ENCODE measurements around the gene RDH13.
"Not testable (repeated sequence)": the region's sequence is repeated elsewhere in the genome, so short reads cannot be mapped to it uniquely, and the experiment has no call there.

The RDH13 gene

GRCh38 chr19:55040654-55041053 lies 22.3 kb downstream of the RDH13 start:
- Mint-ChIP-seq H3K27me3 (peaks cover 39% of the 10 kb centered on the region), H3K36me3 (ENCODE audit: low read depth) (peaks cover 44% of the 10 kb centered on the region), H3K4me1 (ENCODE audit: low read depth) (peaks cover 18% of the 10 kb centered on the region)
- intact Hi-C loops (cut with micrococcal nuclease); H3K9me3 Mint-ChIP-seq; H3K4me3 Mint-ChIP-seq; H3K27ac Mint-ChIP-seq: not testable (repeated sequence)

GRCh38 chr19:55037603-55038002 lies 25.3 kb downstream of the RDH13 start:
- intact Hi-C loops (cut with micrococcal nuclease); H3K4me3 Mint-ChIP-seq; H3K9me3 Mint-ChIP-seq; H3K27ac Mint-ChIP-seq: not testable (repeated sequence)
- Mint-ChIP-seq H3K27me3 (peaks cover 34% of the 10 kb centered on the region), H3K4me1 (ENCODE audit: low read depth) (peaks cover 16% of the 10 kb centered on the region), H3K36me3 (ENCODE audit: low read depth) (peaks cover 14% of the 10 kb centered on the region)

GRCh38 chr19:55036058-55036457 lies 26.9 kb downstream of the RDH13 start:
- intact Hi-C loops (cut with micrococcal nuclease) = no loop called here
- H3K27me3 Mint-ChIP-seq = peaks cover 19% of the 10 kb centered on the region
- H3K27ac Mint-ChIP-seq = no peak overlapping the region
- peaks cover under 1% of the 10 kb centered on the region for H3K4me1 Mint-ChIP-seq (ENCODE audit: low read depth)
- no peak overlapping the region for H3K4me3 Mint-ChIP-seq
- H3K9me3 Mint-ChIP-seq = no peaks in the 10 kb centered on the region
- H3K36me3 Mint-ChIP-seq (ENCODE audit: low read depth) = peaks cover 14% of the 10 kb centered on the region

GRCh38 chr19:55034751-55035150 lies 28.2 kb downstream of the RDH13 start:
- Mint-ChIP-seq H3K27ac (no peak overlapping the region), H3K36me3 (ENCODE audit: low read depth) (peaks cover 9% of the 10 kb centered on the region), H3K9me3 (no peaks in the 10 kb centered on the region), H3K4me1 (ENCODE audit: low read depth) (no peaks in the 10 kb centered on the region), H3K4me3 (no peak overlapping the region), H3K27me3 (peaks cover 9% of the 10 kb centered on the region)
- intact Hi-C loops (cut with micrococcal nuclease) = no loop called here

- H3K27me3 Mint-ChIP-seq; H3K27ac Mint-ChIP-seq; H3K4me3 Mint-ChIP-seq; H3K36me3 Mint-ChIP-seq (ENCODE audit: low read depth); H3K9me3 Mint-ChIP-seq; H3K4me1 Mint-ChIP-seq (ENCODE audit: low read depth); intact Hi-C loops (cut with micrococcal nuclease): not testable (repeated sequence)
Observed at GRCh38 chr19:55032976-55033643, 29.8 kb downstream of the RDH13 start.

GRCh38 chr19:55032170-55032800 lies 30.7 kb downstream of the RDH13 start:
- H3K4me3 Mint-ChIP-seq = no peak overlapping the region
- H3K9me3 Mint-ChIP-seq = no peaks in the 10 kb centered on the region

GRCh38 chr19:55031178-55031577 lies 31.8 kb downstream of the RDH13 start:
- no peak overlapping the region for H3K4me3 Mint-ChIP-seq
- peaks cover 6% of the 10 kb centered on the region for H3K36me3 Mint-ChIP-seq (ENCODE audit: low read depth)
- H3K27me3 Mint-ChIP-seq = peaks cover 2% of the 10 kb centered on the region
- H3K27ac Mint-ChIP-seq = no peak overlapping the region
- intact Hi-C loops (cut with micrococcal nuclease) = no loop called here
- H3K4me1 Mint-ChIP-seq (ENCODE audit: low read depth) = peaks cover 12% of the 10 kb centered on the region
- peaks cover 5% of the 10 kb centered on the region for H3K9me3 Mint-ChIP-seq

More at GRCh38 chr19:55032170-55032800, 30.7 kb downstream of the RDH13 start:
- Mint-ChIP-seq H3K27me3 (peaks cover 2% of the 10 kb centered on the region), H3K27ac (no peak overlapping the region), H3K36me3 (ENCODE audit: low read depth) (peaks cover 6% of the 10 kb centered on the region), H3K4me1 (ENCODE audit: low read depth) (peaks cover 12% of the 10 kb centered on the region)
- intact Hi-C loops (cut with micrococcal nuclease) = no loop called here

- Mint-ChIP-seq H3K4me1 (ENCODE audit: low read depth) (peaks cover 12% of the 10 kb centered on the region), H3K27me3 (no peaks in the 10 kb centered on the region)
- intact Hi-C loops (cut with micrococcal nuclease) = no loop called here
Observed at GRCh38 chr19:55028757-55029156, 34.2 kb downstream of the RDH13 start.

GRCh38 chr19:55027472-55028337 lies 35.2 kb downstream of the RDH13 start:
- Mint-ChIP-seq H3K27ac (no peak overlapping the region), H3K36me3 (ENCODE audit: low read depth) (peaks cover 19% of the 10 kb centered on the region), H3K27me3 (no peaks in the 10 kb centered on the region), H3K9me3 (peaks cover 19% of the 10 kb centered on the region), H3K4me1 (ENCODE audit: low read depth) (peaks cover 12% of the 10 kb centered on the region), H3K4me3 (no peak overlapping the region)
- intact Hi-C loops (cut with micrococcal nuclease) = no loop called here

More at GRCh38 chr19:55028757-55029156, 34.2 kb downstream of the RDH13 start:
- peaks cover 13% of the 10 kb centered on the region for H3K36me3 Mint-ChIP-seq (ENCODE audit: low read depth)
- H3K9me3 Mint-ChIP-seq = peaks cover 12% of the 10 kb centered on the region
- no peak overlapping the region for H3K4me3 Mint-ChIP-seq
- no peak overlapping the region for H3K27ac Mint-ChIP-seq

- H3K27ac Mint-ChIP-seq; intact Hi-C loops (cut with micrococcal nuclease); H3K4me3 Mint-ChIP-seq; H3K27me3 Mint-ChIP-seq: not testable (repeated sequence)
- peaks cover 14% of the 10 kb centered on the region for H3K36me3 Mint-ChIP-seq (ENCODE audit: low read depth)
- H3K4me1 Mint-ChIP-seq (ENCODE audit: low read depth) = peaks cover 12% of the 10 kb centered on the region
- peaks cover 19% of the 10 kb centered on the region for H3K9me3 Mint-ChIP-seq
Observed at GRCh38 chr19:55027140-55027471, 35.8 kb downstream of the RDH13 start.

GRCh38 chr19:55024111-55024510 lies 38.8 kb downstream of the RDH13 start:
- H3K4me1 Mint-ChIP-seq (ENCODE audit: low read depth) = peaks cover 12% of the 10 kb centered on the region
- H3K36me3 Mint-ChIP-seq (ENCODE audit: low read depth) = peaks cover 13% of the 10 kb centered on the region
- peaks cover 19% of the 10 kb centered on the region for H3K9me3 Mint-ChIP-seq
- no peak overlapping the region for H3K27ac Mint-ChIP-seq
- no peaks in the 10 kb centered on the region for H3K27me3 Mint-ChIP-seq
- H3K4me3 Mint-ChIP-seq = no peak overlapping the region
- intact Hi-C loops (cut with micrococcal nuclease) = no loop called here

GRCh38 chr19:55020351-55020750 lies 42.6 kb downstream of the RDH13 start:
- H3K4me3 Mint-ChIP-seq; H3K27me3 Mint-ChIP-seq; H3K4me1 Mint-ChIP-seq (ENCODE audit: low read depth); intact Hi-C loops (cut with micrococcal nuclease); H3K27ac Mint-ChIP-seq: not testable (repeated sequence)
- peaks cover 18% of the 10 kb centered on the region for H3K36me3 Mint-ChIP-seq (ENCODE audit: low read depth)
- peaks cover 11% of the 10 kb centered on the region for H3K9me3 Mint-ChIP-seq

GRCh38 chr19:55018633-55019032 lies 44.3 kb downstream of the RDH13 start:
- Mint-ChIP-seq H3K27ac (no peak overlapping the region), H3K27me3 (peaks cover 3% of the 10 kb centered on the region), H3K4me1 (ENCODE audit: low read depth) (peaks cover 10% of the 10 kb centered on the region), H3K4me3 (no peak overlapping the region), H3K36me3 (ENCODE audit: low read depth) (peaks cover 9% of the 10 kb centered on the region), H3K9me3 (peaks cover 6% of the 10 kb centered on the region)
- intact Hi-C loops (cut with micrococcal nuclease) = no loop called here

GRCh38 chr19:55018216-55018615 lies 44.7 kb downstream of the RDH13 start:
- Mint-ChIP-seq H3K4me3 (no peak overlapping the region), H3K36me3 (ENCODE audit: low read depth) (peaks cover 5% of the 10 kb centered on the region), H3K27ac (no peak overlapping the region), H3K27me3 (peaks cover 3% of the 10 kb centered on the region), H3K9me3 (peaks cover 2% of the 10 kb centered on the region), H3K4me1 (ENCODE audit: low read depth) (peaks cover 10% of the 10 kb centered on the region)
- intact Hi-C loops (cut with micrococcal nuclease) = no loop called here
